Hematopoietic multipotent progenitor cell treated with erythropoietin and hydrocortisone succinate and interleukin-3 and kit ligand, for 6 days (in vitro differentiated cells): ENCODE measurements around the gene ALK.

Experiments
- DNase-seq: peaks from one replicate; pipeline ENCODE4 v3.0.0-alpha.2; 2015

Gene ALK

DNA sequence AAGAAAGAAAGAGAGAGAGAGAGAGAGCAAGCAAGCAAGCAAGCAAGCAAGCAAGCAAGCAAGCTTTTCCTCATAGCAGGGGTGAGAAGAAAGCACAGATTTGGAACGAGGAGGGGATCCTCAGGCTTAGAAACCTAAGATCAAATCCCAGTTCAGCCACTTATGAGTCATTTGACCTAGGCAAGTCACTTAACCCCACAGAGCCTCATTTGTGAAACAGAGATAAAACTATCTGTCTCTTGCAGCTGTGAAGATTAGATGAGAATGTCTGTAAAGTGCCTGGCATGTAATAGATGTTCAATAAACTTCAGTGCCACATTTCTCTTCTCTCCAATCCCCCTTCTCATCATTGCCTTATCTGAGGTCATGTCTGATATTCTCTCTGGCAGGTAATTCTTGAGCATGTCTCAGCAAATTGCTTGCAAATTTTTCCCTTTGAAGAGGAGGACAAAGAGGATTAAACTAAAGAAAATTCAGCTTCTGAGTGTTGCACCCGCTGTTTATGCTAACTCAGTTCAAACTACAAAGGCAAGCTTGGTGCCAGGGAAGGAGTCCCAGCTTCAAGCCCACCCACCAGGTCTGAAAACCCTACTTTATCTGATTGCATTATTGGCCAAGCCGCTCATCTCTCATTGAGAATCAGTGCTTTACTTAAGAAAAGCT lies 20.3 kb downstream of the ALK start:
- no peak for DNase-seq

DNA sequence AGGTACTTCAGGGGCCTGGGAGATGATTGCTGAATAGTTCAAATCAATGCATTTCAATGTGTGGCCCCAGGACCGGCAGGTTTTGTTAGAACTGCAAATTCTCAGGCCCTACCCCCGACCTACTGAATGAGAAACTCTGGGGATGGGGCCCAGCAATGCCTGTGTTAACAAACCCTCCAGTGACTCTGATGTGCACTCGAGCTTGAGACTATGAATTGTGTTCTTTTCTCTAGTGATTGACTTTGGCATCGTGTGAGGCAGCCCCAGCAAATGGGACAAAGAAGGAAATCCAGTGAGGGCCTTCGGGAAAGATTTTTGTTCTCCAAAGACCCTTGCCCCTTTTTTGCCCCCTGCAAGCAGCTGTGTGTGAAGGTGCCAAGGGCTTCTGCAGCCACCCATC lies 22.4 kb downstream of the ALK start:
- DNase-seq = no peak

DNA sequence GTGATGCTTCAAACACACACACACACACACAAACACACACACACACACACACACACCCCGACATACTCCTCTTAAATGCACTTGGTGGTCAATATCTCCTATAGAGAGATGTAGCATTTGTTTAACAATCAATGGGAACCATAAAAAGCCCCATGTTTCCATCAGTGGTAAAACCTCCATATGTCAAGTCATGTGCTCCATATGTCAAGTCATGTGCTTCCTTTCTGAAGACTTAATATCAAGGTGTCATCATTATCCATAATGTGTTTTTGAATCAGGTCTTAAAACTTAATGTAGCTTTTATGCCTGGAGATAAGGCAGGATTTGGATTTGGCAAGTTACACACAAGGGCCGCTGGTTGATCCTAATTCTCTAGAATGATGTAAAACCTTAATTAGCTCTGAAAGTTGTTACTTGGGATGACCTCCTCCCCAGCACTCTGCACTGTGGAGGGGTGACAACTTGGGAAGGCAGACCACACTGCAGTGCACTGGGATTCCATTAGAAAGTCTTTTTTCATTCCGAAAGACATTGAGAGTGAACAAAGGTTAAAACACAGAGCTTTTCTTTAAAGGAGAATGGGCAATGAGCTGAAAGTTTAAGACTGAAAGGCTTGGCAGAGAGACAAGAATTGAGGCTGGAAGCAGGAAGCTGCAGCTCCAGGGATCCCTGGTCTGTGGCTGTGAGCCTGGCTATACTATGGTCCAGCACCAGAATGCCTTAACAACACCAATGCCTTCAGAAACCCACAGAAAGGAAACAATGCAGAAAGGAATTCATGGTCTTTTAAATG lies 26.4 kb downstream of the ALK start:
- no peak for DNase-seq

DNA sequence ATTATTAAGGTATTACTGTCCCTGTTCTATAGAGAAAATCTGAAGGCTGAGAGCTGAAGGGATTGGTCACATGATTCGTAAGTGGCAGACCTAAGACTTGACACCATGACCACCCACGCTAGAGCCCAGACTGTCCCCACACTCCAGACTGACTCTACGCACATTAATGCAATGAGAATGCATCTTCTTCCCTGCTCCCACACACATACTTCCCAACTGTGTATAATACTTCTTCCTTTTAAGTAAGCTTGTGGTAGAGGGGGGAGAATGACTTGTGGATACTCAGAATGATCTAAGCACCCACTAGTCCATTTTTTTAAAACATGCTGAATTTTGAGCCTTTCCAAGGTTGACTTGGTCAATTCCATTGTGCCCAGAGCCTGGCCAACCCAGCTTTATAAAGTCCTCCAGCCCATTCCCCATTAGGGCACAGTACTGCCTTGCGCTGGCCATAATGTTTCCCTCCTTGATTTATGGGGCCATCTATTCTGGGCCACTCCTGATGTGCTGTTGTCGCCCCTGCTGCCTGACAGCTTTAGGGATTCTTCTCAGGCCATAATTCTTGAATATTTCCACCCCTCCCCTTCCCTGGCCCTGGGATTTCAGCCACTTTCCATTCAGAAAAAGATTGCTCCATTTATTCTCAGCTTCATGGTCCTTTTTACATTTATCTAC lies 28.7 kb downstream of the ALK start:
- no peak for DNase-seq

DNA sequence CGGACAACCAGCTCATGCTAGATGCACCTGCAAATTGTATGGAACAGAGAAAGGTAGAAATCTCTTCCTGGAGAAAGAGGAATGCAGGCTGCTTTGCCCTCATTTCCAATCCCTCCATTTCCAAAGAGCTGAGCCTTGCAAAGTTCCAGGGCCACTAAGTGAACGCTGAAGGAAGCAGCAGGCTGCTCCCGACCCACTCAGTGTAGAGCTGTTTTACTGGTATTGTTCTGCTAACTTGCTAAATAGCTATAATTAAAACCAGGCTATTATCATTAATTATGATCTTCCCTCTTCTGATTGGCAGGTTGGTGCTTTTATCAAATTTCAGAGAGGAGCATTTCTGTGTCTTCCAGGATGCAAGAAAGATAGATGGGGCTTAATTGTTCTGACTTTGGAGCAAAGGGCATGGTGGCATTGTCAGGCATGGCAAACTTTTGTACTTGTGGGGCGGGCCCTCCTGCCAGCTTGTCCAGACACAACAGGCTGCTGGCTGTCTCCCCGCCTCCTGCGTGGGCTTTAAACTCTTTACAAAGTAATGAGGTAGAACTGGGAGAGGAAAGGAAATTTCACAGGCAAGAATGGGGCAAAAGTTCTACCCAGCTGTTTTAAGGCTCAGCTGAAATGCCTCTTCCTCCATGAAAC lies 40.2 kb downstream of the ALK start:
- DNase-seq = no peak

DNA sequence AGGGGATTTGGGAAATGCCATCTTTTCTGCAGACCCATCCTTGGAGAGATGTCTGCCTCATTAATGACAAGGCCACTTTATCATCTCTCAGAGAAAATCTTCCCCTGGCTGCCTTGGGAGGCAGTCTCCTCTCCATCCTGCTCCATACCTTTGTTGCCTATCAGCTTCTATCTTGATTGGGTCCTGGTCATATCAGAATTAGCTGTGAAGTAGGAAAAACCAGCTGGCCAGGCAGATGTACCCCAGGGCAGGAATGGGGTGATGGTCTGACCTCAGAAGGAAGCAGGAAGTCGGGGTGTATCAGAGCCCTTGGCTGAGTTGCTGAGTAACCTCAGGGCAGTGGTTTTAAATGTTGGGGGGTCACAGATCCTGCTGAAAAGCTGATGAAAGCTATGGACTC lies 41.3 kb downstream of the ALK start:
- DNase-seq = no peak

DNA sequence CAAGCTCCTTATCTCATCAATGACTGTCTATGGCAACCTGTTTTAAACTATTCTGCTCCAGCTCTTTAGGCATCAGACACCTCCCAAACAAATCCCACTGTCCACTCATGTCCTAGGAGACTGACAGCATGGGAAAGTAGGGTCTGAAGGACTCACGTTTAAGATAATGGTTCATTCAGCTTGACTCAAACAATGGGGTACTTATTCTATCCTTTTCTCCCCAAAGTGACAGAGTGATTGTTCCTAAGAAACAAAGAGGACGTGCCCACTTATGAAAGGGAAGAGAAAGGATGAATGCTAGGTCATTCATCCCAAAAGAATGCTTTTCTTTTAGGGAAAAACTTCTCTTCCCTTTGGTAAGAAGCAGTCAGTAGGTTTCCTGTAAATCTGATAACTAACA lies 41.9 kb downstream of the ALK start:
- DNase-seq = no peak

DNA sequence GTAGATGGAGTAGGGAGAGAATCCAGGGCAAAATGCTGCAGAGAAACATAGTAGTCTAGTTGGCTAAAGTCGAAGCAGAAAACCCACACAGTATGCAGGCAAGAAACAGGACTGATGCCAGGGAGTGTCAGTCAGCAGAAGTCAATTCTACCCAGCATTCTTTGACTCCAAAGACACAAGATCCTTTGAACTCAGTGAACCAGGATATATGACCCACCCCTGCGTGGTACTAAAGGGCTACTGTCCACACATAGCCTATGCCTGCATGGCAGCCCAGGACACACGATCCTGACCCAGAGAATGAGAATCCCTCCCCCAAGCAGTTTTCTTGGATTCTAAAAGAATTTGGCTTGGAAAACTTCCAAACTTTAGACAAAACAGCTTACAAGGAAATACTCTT lies 42.5 kb downstream of the ALK start:
- no peak for DNase-seq

DNA sequence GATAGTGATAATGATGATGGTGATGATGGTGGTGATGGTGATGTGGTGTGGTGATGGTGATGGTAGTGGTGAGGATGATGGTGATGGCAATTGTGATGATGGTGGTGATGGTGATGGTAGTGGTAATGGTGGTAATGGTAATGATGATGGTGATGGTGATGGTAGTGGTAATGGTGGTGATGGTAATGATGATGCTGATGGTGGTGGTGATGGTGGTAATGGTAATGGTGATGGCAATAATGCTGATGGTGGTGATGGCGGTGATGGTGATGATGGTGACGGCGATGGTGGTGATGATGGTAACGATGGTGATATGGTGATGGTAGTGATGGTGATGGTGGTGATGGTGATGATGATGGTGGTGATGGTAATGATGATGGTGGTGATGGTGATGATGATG lies 45.0 kb downstream of the ALK start:
- DNase-seq = no peak

DNA sequence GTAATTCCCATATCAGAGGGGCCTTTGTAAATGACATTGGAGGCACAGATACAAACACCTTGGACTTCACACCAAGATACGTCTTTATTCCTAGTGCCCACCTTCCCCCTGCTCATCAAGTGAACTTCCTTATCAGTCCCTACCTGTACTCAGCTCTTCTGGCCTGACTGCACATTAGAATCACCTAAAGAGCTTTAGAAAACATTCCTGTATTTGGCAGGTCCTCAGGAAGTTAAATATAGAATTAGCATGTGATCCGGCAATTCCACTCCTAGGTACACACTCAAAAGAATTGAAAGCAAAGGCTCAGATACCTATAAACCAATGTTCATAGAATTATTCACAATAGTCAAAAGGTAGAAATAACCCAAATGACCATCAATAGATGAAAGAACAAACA lies 46.6 kb downstream of the ALK start:
- no peak for DNase-seq

DNA sequence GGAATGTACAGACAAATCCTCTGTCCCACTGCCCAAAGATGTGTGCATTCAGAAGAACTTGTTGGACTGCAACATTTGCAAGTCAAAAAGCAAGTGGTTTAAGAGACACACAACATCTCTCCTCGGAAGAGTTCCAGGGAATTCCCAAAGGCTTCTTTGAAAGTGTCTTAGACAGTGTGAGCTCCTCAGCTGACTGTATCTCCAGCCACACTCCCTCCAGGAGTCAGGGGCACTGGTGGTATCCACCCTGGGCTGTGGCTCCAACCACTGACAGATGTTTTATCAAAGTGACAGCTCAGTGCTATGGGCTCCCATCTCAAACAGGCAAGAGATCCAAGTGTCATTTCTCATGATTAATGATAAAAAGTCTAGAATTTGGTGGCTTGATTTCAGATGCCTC lies 48.5 kb downstream of the ALK start:
- no peak for DNase-seq

DNA sequence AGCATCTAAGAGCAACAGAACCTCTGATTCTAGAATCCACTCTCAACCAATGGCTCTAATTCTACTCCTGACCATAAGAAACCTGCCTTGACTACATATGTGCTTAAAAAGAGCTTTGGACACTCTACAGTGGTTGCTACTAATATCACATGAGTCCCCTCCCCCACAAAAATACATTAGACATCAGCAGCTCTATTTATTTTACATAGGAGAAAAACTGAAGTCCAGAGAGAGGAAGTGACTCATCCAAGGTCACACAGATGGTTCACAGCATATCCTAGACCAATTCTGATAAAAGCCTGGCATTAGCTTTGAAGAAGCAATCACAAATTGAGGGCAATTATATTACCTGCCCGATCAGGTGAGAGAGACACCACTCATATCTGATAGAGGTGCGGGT lies 49.8 kb downstream of the ALK start:
- no peak for DNase-seq

DNA sequence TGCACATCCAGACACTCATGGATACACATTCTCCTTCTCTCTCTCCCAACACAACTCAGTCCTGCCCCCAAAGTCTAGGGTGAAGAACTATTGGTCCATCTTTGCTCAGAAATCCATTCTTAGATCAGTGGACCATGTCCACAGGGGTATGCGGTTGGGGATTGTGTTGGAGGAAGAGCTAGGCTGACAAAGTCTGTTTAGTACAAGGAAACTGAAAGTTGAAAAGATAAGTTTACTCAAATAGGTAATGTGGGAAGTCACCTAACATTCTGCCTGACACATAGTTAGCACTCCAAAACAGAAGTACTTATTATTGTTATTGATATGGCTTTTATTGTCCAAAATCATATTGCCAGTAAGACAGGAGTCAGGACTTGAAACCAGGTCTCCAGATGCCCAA lies 55.9 kb downstream of the ALK start:
- DNase-seq = no peak

DNA sequence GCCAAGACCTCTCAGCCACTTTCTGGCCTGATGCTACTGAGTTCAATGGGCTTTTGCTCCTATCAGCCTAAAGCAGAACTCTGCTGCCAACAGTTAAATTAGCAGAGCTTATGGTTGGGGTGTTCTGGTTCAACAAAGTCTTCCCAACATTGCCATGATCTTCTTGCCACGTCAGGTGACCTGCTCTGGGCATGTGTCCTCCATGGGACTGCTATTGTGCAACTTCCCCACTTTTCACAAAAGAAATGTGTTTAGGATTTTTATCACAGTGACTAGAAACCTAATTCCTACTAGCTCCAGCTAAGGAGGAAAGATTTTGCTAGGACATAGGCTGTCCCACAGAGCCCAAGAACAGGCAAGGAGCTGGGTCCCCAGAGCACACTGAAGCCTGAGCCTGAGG lies 56.4 kb downstream of the ALK start:
- no peak for DNase-seq

DNA sequence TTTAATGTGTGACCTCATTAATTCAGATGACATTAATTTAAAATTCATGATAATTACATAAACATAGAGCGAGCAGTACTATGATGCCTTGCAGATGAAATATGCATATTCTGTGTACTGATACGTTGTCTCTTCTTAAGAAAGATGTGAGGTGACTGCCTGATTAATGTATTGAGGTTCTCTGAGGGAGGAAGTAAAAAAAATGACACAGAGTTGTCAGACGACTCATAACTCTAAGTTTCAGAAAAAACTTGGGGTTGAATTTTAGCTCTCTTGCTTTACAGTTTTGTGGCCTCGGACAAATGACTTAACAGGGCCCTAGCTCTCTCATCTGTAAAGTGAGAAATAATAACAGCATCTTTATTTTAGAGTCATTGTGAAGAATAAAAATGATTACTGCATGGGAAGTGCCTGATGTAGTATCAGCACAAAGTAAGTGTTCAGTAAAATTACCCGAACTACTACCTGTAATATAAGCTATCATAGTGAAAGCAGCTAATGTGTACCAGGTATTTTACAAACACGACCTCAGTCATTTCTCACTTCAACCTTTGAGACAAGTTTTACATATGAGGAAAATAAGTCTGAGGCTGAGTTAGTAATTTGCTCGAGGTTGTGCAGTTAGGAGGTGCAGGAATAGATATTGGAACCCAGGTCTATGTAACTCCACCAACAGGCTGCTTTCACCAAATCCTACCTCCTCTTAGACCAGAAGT lies 65.3 kb downstream of the ALK start:
- no peak for DNase-seq

DNA sequence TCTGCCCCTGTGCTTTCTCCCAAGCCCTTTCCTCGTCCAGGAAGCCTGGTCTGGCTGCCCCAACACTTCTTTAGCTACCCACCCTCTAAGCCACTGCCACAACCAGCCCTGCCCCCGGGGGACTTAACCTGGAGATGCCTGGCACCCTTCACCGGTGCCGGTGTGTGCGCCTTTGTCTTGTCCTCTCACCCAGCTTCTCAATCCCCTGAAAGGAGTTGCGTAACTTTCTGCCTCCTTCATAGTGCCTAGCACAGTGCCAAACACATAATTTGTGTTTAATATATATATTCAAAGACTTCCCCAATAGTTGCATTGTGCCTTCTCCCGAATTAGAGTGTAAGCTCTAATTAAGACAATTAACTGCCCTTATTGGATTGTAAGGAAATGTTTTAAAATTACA lies 70.6 kb downstream of the ALK start:
- DNase-seq = no peak

DNA sequence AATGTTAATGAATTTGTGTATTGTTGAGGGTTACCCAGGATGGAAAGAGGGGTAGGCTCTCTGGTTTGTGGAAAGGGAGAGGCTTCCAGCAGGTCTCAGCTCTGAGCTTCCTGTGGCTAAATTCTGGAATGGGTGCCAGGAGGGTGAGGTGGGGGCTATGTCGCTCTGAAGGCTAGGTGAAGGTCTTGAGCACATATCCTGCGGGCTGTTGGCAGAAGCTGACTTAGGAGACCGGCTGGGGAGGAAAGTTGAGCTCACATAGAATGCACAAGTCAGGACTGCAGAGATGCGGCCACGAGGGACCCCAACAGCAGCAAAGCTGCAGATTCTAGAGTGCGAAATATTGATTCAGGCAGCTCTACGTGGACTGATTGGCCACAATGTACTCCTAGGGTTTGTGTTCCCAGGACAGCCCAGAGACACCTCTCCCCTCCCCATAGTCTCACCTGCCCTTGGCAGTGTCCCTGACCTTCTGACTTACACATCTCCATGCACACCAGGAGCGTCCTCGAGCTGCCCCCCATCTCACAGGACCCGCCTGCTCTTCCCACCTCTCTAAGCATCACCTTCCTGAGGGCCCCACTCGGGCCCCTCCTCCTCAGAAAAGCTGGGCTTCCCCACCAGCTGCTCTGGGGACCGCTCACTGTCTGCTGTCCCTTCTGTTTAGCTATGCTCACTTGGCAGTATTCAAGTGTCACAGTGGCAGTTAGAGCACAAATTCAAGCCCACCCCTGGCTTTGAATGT lies 72.6 kb downstream of the ALK start:
- DNase-seq = no peak

DNA sequence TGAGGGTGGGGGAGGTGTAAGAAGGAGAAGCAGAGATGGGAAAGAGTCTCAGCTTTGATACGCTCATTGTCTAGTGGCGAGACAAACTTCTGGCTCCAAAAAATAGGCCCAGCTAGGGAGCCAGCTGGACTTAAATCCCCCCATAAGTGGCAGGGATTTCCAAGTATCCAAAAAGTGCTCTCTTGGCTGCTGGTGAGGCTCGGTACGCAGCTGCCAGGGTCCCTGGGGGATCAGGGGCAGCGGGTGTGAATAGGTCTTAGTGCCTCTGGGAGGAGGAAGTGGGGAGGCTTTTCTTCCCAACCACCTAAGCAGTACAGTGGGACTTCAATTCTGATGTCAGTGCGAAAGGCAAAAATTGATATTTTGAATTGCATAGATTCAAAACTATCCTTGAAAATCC lies 73.5 kb downstream of the ALK start:
- DNase-seq = no peak

DNA sequence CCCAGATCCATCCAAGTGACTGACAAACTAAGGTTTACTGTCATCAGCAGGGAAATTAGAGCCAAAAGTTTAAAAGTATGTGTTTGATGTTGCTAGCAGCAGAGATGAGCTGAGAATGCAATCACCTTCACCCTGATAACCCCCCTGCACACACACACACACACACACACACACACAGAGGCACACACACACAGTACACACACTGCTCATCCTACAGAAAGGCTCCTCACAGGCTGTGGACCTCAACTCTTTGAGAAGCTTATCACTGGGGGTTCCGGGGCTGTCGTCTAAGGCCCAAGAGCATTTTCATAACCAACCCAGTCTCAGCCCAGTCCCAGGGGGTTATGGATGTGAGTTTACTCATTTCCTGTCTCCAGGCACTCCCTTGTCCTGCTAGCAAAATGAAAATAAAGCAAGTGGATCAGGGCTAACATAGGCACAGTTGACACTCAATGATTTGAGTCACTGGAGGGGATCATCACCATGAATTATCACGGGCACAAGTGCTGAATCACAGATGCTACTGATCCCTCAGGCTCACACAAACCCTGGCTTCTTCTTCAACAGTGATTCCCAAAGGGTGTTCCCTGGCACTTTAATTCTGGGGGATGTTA lies 76.6 kb downstream of the ALK start:
- no peak for DNase-seq

DNA sequence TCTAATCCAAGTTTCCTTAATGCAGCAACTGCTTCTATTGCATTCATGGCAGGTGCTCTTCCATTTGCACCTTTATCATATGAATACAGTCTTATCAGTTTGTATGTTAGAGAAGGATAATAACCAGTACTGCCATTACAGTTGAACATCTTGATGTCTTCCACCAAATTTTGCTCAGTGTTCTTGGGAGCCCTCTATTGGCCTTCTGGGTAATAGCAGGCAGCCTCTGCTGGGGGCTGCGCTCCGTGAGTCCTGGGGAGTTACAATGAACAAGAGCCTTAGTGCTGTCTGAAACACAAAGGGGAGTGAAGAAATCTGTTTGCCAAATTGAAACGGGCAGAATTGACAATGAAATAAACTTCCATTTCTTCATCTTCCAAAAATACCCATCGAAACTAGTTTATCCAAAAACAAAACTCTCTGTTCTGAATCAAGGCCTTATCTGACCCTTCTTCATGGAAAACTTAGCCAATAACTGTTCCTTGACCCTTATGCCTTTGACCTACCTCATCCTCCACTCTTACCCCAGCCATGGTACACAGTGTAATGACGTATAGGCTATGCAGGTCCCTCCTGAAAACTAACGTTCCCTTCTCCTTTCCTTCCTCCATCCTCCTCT lies 79.9 kb downstream of the ALK start:
- DNase-seq = peak; percentile 62

DNA sequence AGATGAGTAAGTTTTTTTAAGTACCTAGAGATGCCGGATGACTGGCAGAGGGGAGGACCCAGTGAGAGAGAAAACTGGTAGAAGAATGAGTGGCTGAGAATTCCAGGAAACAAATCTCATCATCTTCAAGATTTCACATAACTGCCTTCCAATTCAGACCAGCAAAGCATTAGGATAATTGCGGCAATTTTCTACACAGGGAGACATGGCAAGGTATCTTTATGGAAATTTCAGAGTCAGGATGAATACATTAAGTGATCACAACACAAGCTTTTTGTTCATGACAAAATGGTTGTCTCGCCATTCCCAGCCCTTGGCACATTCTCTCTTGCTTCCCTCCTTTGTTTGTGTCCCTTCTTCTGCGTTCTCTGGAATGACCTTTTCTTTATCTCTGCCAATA lies 82.1 kb downstream of the ALK start:
- DNase-seq = no peak

DNA sequence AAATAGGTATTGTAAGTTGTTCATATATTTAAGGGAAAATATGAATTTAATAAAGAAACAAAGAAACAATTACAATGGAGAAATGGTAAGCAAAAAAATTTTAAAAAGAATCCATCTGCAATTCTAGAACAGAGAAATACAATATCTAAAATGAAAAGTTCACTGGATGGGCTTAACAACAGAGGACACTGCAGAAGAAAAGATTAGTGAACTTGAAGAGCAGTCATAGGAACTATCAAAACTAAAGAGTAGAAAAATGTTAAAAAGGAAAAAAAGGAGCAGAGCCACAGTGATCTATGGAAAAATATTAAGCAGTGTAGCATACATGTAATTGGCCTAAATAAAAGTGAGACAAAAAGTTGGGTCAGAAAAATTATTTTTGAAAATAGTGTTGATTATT lies 83.5 kb downstream of the ALK start:
- DNase-seq = no peak
